C4-2B (cell line): Measurements from ENCODE around the gene PPL.

ENCODE experiments used
- H3K27ac ChIP-seq: fragments of 450-650 bp; 2 replicates; pipeline ENCODE4 v1.5.1; 2017
- CTCF ChIP-seq: fragments of 450-650 bp; conservative IDR thresholded peaks from 2 replicates; pipeline ENCODE4 v1.5.1; 2017; ENCODE audit warnings: mild to moderate bottlenecking
- ZFX ChIP-seq: fragments of 450-650 bp; IDR thresholded peaks from 2 replicates; pipeline ENCODE4 v1.6.1; 2017

PPL gene

DNA sequence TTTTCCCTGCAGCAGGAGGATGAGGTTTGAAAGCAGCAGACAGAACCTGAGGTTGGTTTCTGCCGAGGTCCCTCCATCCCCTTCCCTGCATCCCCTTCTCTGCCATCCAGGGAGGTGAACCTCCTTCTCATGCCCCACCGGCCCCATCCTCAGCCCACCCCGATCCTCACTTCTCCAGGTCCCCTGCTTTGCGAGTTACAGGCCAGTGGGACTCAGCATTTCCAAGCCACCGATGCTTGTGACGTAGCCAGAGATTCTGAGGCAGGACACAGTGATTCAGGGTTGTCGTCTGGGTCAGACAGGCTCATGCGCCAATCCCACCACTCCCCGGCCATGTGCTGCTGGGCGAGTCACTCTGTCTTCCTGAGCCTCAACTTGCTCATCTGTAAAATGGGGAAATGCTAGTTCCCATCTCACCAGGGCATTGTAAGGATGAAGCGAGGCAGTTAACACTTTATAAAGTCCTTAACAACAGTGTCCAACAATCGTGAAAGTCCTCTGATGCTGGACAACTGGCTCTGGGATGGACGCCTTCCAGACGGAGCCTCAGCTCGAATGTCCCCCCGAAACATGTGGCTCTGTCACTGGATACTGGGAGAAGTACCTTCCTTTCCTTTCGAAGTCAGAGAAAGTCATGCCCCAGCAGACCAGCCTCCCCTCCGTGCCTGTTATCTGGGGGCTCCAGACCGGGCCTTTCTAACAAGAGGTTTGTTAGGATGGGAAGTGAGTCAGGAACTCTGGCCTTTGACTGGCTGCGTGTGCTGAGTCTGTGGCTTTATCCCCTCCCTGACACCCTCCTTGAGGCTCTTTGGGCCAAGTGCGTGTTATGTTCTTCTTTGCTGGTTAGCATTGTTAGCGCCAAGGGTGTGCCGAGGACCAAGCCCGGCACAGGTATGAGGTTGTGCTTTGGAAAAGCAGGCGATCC, 43.0 kb upstream of the PPL start:
- H3K27ac ChIP-seq = no peak overlapping the region
- TF ChIP-seq ZFX (no peak), CTCF (no peak)

GRCh38 chr16:4979164-4979563, 42.2 kb upstream of the PPL start:
- no peak for TF ChIP-seq CTCF
- no peak for TF ChIP-seq ZFX
- no peak overlapping the region for H3K27ac ChIP-seq

DNA sequence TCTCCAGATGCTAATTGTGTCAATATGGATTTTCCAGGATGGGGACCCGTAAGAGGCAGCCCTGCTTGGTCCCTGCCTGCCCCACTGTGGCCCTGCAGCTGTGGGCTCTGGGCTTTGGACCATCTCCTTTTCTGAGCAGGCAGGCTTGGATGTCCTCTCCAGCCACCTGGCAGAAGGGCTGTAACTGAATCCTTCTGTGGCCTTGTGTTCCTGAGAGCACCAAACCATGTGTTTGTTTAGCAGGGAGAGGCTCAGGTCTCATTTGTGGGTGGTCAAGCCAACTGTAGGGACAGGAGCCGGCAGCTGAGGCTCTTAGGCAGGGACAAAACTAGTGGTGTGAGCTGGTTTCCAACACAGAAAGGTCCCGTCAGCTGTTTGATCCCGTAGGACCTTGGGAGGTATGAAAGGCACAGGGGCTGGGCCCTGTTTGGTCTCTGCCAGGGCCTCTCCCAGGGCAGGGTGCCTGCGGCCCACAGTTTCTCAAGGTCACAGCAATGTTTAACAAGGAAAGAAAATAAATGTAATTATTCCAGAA, 39.7 kb upstream of the PPL start:
- H3K27ac ChIP-seq = no peak overlapping the region
- TF ChIP-seq ZFX (no peak), CTCF (no peak)

DNA sequence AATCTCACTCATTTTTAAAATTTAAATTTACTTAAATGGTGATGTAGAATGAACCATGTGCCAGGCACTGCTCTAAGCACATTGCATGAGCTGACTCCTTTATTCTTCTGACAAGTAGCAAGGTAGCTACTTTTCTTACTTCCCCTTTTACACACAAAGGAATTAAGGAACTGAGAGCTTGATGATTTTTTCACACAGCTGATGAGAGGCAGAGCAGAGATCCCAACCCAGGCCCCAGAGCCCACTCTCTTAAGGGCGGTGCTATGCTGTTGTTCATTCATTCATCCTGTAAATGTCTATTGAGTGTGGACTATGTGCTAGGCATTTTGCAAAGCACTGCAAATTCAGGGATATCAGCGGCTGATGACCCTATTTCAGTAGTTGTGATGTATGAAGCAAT, 39.1 kb upstream of the PPL start:
- TF ChIP-seq ZFX = no peak
- no peak for TF ChIP-seq CTCF

DNA sequence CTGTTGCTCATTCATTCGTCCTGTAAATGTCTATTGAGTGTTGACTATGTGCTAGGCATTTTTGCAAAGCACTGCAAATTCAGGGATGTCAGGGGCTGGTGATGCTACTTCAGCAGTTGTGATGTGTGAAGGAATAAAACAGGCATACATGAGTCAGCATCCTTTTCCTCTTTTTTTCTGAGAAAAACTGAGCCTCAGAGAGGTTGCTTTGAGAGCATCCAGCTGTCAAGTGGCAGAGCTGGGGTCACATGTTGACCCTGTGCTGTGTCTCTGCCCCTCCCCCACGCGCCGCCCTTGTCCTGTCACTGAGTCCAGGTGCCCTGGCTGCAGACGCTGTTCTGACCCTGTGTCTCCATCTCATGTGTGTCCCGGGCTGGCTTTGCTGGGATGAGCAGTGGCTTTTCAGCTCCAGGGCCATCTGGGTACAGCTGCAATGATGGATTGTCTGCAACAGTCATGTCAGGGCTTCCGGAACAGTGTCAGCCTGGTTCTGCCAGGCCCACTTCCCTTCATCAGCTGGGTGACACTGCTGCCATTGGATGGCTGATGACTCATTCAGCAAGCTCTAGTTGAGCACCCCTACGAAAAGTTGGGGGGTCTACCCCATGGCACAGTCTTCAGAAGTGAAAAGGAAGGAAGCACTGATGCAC, 36.1 kb upstream of the PPL start:
- H3K27ac ChIP-seq = no peak overlapping the region
- no peak for TF ChIP-seq ZFX
- no peak for TF ChIP-seq CTCF

More for the DNA sequence above, 39.1 kb upstream of the PPL start:
- no peak overlapping the region for H3K27ac ChIP-seq

GRCh38 chr16:4970010-4970409, 33.1 kb upstream of the PPL start:
- H3K27ac ChIP-seq = no peak overlapping the region

More at GRCh38 chr16:4970010-4970409, 33.1 kb upstream of the PPL start:
- TF ChIP-seq CTCF (no peak), ZFX (no peak)
